Activated CD4-positive, alpha-beta T cell treated with anti-CD3 and anti-CD28 coated beads for 36 hours (primary cell): ENCODE data around the gene TEKT3. TPM values are rescaled to one million over a fixed set of nuclear protein-coding genes. Genes with fewer than 3 reads are reported as not detected.

ENCODE experiments used
- ATAC-seq: fragments of 200-7000 bp; cut with Tn5 transposase; one replicate; pipeline ENCODE4 v1.10.0; 2021; ENCODE audit warnings: mild to moderate bottlenecking, moderate library complexity
- CTCF ChIA-PET: fragments of 350-600 bp; sonication (Branson Sonifier 250); formaldehyde crosslinking; loops from one replicate; lab custom pipeline; 2021; ENCODE audit warnings: antibody characterized with exemption; lab: Charles Lee
- POLR2A ChIA-PET: fragments of 350-600 bp; sonication (Branson Sonifier 250); formaldehyde crosslinking; loops from one replicate; lab custom pipeline; 2021; ENCODE audit warnings: antibody characterized with exemption, inconsistent platforms; lab: Charles Lee
- DNase-seq: peaks from one replicate; pipeline ENCODE4 v3.0.0-alpha.2; 2020
- H3K27ac Mint-ChIP-seq: one replicate; pipeline ENCODE4 v1.8.0; 2021; ENCODE audit warnings: mixed read lengths
- H3K27me3 Mint-ChIP-seq: one replicate; pipeline ENCODE4 v1.8.0; 2021; ENCODE audit warnings: mixed read lengths
- H3K36me3 Mint-ChIP-seq: one replicate; pipeline ENCODE4 v1.8.0; 2021; ENCODE audit warnings: low read depth, mixed read lengths
- H3K4me1 Mint-ChIP-seq: one replicate; pipeline ENCODE4 v1.8.0; 2021; ENCODE audit warnings: mixed read lengths
- H3K4me3 Mint-ChIP-seq: one replicate; pipeline ENCODE4 v1.8.0; 2021; ENCODE audit warnings: mild to moderate bottlenecking, moderate library complexity, mixed read lengths
- H3K9me3 Mint-ChIP-seq: one replicate; pipeline ENCODE4 v1.8.0; 2021; ENCODE audit warnings: low read depth, mixed read lengths
- intact Hi-C, 2 experiments: fragments of 100-400 bp; cut with DNase I in 1 of 2; cut with micrococcal nuclease in 1 of 2; formaldehyde crosslinking; loops; one replicate each; pipeline versions ENCODE4 v1.14.2 to v1.15.1; 2022 to 2024; cut with DNase I, micrococcal nuclease
- total RNA-seq, 2 experiments: library from RNA; stranded (reverse); gene quantifications; one replicate each; pipeline ENCODE4 v1.2.3, GENCODE V29; 2021

The TEKT3 gene
- total RNA-seq, 2 experiments from 2014 or later, result not detected

DNA sequence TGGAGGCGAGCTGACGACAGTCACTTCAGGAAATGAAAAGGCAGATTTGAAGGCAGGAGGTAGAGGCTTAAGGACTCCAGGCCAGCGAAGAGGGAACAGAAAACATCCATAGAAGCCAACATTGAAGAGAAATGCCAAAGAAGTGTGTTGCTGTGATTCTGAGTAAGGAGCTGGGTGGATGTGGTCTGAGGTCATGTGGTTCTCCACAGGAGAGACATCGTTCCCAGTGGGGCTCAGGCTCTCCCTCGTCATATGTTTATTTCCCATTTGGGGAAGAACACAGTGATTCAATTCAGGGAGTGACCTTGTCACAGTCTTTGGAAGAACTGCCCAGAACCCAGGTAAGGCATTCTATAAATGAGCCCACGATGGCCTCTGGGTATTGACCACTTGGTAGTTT is 69.7 kb downstream of the TEKT3 start:
- H3K4me1 Mint-ChIP-seq, result peaks cover 6% of the 10 kb centered on the region
- peaks cover 3% of the 10 kb centered on the region for H3K9me3 Mint-ChIP-seq
- no peak overlapping the region for H3K4me3 Mint-ChIP-seq
- intact Hi-C loops, result no loop called here
- no peak overlapping the region for H3K27ac Mint-ChIP-seq
- DNase-seq, result no peak
- ATAC-seq, result no peak
- POLR2A ChIA-PET, result no interaction called here
- CTCF ChIA-PET, result no interaction called here
- no peaks in the 10 kb centered on the region for H3K36me3 Mint-ChIP-seq
- H3K27me3 Mint-ChIP-seq, result peaks cover 9% of the 10 kb centered on the region

DNA sequence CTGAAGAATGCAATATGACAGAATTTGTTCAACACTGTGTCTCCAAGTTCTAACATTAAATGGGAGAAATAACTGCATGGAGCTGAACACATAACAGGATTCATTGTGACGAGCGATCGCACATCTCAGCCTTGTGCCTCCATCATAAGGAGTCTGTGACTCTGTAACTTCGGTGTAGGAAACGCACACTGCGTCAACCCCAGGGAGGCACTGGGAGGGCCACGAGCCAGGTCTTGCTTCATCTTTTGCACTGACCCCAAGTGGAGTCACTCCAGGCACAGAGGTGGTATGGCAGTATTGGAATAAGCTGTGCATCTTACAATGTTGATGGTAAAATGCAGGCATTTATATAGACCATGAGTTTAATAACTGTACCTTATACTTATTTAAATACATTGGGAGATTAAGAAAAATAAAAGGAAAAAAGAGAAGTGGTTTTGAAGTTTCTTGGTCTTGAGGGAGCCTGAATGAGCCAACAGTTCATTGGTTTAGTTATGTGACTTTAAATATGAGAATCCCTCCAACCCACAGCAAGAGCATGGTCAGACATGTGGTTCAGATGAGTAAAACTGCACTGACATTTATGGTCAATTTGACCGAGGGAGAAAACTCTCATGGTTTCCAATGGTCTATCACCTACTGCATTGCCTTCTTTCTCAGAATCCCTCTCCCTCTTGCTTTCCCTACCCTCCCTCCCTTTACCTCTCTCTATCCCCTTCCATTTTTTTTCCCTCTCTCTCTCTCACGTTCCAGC is 70.6 kb downstream of the TEKT3 start:
- no peak overlapping the region for H3K4me3 Mint-ChIP-seq

DNA sequence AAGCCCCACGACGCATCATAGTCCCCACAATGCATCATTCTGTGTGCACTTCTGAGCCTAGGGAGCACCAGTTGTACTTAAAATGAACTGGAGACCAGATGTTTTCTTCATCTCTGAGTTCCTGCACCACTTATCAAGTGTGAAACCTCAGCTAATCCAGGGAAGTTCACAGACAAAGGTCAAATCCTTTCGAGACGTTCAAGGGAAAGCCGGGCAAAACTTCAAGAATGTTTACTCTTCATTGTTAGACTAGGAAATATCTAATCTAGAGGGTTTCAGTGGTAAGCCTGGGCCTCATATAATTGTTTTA is 71.7 kb downstream of the TEKT3 start:
- H3K27me3 Mint-ChIP-seq, result peaks cover 27% of the 10 kb centered on the region
- H3K36me3 Mint-ChIP-seq, result no peaks in the 10 kb centered on the region
- ATAC-seq (no peak), DNase-seq (no peak)
- H3K4me1 Mint-ChIP-seq, result peaks cover 6% of the 10 kb centered on the region
- H3K9me3 Mint-ChIP-seq, result no peaks in the 10 kb centered on the region
- ChIA-PET POLR2A (no interaction called here), CTCF (no interaction called here)
- no peak overlapping the region for H3K27ac Mint-ChIP-seq
- intact Hi-C loops, result no loop called here
- H3K4me3 Mint-ChIP-seq, result no peak overlapping the region

More for the DNA sequence above, 70.6 kb downstream of the TEKT3 start:
- ChIA-PET CTCF (no interaction called here), POLR2A (no interaction called here)
- Mint-ChIP-seq H3K4me1 (peaks cover 6% of the 10 kb centered on the region), H3K27me3 (peaks cover 16% of the 10 kb centered on the region), H3K27ac (no peak overlapping the region), H3K36me3 (no peaks in the 10 kb centered on the region), H3K9me3 (no peaks in the 10 kb centered on the region)
- ATAC-seq (no peak), DNase-seq (no peak)
- intact Hi-C loops, result no loop called here

DNA sequence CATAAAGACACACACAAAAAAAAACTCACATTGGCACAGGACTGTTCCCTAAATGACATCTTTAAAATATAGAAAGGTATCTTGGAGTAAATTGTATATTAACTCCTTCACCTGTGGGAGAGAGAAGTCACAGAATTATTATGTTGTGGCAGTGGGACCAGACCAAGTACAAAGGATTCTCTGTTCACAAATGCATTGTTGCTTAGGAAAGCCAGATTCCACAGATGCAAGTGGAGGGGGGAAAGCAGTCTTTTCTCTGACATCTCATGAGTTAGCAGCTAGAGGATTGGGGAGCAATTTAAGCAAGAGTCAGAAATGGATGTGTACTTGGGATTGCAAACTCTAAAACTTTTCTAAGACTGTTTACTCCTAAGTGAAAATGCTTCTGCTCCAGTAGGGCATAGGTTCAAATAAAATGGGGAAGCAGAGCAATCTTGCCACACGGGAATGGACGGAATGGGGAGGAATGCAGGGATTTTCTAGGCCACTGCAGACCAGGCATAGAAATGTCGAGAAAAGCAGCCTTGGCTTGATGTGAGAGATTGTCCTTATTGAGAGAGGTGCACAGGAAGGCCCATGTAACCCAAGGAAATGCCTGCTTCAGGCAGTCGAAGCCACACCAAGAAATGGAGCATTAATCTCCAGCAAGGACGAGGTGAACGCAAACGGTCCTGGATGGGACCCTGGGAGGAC is 72.2 kb downstream of the TEKT3 start:
- intact Hi-C loops, result no loop called here
- ChIA-PET POLR2A (no interaction called here), CTCF (no interaction called here)
- ATAC-seq (no peak), DNase-seq (no peak)
- peaks cover 6% of the 10 kb centered on the region for H3K4me1 Mint-ChIP-seq
- H3K4me3 Mint-ChIP-seq, result no peak overlapping the region
- peaks cover 32% of the 10 kb centered on the region for H3K27me3 Mint-ChIP-seq
- H3K27ac Mint-ChIP-seq, result no peak overlapping the region
- H3K9me3 Mint-ChIP-seq, result no peaks in the 10 kb centered on the region
- no peaks in the 10 kb centered on the region for H3K36me3 Mint-ChIP-seq

DNA sequence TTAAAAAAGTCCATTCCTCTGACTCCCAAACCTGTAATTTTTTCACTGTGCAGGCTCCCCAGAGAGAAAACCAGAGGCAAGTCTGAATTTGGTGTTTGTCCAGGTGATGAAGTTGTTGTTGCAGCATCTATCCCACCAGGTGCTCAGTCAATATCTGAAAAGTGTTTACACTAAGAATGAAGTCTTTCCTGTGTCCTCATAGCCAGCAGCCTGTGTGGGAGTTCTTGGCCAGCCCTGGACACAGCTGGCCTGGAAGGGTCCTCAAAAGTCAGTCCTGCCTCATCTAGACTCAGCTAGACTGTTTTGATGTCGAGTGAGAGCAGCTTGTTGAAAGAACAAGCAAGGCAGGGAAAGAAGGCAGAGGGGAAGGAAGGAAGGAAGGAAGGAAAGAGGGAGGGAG is 72.9 kb downstream of the TEKT3 start:
- no peak for DNase-seq
- Mint-ChIP-seq H3K4me1 (peaks cover 6% of the 10 kb centered on the region), H3K9me3 (no peaks in the 10 kb centered on the region), H3K4me3 (no peak overlapping the region), H3K36me3 (no peaks in the 10 kb centered on the region), H3K27ac (no peak overlapping the region), H3K27me3 (peaks cover 33% of the 10 kb centered on the region)
- CTCF ChIA-PET, result interaction anchor here (0.9 to 2.8 kb wide), 2 partner anchors 10 to 239 kb away, joined by 3 to 14 read pairs; no protein-coding TSS in a partner anchor
- POLR2A ChIA-PET, result no interaction called here
- intact Hi-C loops, result no loop called here
- no peak for ATAC-seq

DNA sequence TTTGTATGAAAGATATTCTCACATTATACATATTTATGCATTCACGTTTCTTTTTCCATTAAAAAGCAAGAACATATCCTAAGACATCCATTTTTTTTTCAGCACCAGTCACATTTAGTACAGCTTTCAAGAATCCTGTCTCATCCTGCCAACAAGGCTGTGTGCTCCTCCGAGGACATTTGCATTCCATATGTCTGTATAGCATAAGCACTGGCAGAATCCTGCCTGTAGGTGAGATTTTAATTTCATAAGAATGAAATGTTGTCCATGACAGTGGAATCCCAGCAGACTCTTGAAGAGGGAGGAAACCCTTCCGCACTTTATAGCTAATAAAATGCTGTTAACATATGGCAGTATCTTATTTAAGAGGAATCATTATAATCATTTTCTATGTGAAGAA is 73.4 kb downstream of the TEKT3 start:
- Mint-ChIP-seq H3K4me1 (peaks cover 6% of the 10 kb centered on the region), H3K27ac (no peak overlapping the region), H3K9me3 (no peaks in the 10 kb centered on the region), H3K4me3 (no peak overlapping the region), H3K27me3 (peaks cover 38% of the 10 kb centered on the region), H3K36me3 (no peaks in the 10 kb centered on the region)
- DNase-seq, result no peak
- CTCF ChIA-PET, result interaction anchor here (0.9 to 2.8 kb wide), 2 partner anchors 10 to 239 kb away, joined by 3 to 14 read pairs; no protein-coding TSS in a partner anchor
- POLR2A ChIA-PET, result no interaction called here
- intact Hi-C loops, result no loop called here
- ATAC-seq, result no peak

DNA sequence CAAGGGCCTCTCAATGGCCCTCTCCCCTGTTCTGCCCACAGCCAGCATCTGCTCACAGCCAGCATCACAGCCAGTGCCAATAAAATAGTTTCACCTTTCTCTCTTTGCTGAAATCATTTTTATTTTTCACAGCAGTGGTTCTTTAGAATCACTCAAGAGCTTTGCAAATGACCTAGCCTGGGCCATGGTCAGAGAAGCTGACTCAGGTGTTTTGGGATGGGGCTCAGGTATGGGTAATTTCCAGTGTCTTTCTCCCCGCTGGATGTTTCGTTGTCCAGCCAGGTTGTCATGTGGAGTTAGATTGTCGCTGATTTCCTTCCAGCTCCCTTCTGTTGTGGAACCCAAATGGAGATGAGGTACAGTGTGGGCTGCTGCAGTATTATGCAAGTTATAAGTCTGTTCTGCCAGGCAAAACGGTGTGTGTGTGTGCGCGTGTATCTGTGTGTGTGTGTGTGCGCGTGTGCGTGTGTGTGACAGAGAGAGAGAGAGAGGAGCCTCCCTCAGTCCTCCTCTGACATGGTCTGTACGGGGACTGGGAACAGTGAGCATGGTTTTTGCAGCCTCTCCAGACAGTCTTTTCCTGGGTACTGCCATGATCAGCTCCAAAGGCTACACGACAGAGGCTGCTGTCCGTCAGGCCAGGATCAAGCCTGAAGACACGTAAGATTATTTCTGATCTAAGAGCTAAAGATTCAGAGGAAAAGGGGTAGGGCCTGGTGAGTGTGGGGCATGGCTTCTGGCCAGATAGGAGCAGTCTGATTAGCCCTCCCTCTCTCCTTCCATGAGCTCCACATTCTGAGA is 74.9 kb downstream of the TEKT3 start:
- Mint-ChIP-seq H3K4me1 (peaks cover 6% of the 10 kb centered on the region), H3K4me3 (no peak overlapping the region), H3K27ac (no peak overlapping the region), H3K27me3 (peaks cover 46% of the 10 kb centered on the region), H3K9me3 (no peaks in the 10 kb centered on the region), H3K36me3 (no peaks in the 10 kb centered on the region)
- DNase-seq, result no peak
- intact Hi-C loops, result no loop called here
- ATAC-seq, result no peak
- CTCF ChIA-PET, result interaction anchor here (1.0 to 2.8 kb wide), 2 partner anchors 8 to 236 kb away, joined by 4 to 14 read pairs; no protein-coding TSS in a partner anchor
- POLR2A ChIA-PET, result no interaction called here

DNA sequence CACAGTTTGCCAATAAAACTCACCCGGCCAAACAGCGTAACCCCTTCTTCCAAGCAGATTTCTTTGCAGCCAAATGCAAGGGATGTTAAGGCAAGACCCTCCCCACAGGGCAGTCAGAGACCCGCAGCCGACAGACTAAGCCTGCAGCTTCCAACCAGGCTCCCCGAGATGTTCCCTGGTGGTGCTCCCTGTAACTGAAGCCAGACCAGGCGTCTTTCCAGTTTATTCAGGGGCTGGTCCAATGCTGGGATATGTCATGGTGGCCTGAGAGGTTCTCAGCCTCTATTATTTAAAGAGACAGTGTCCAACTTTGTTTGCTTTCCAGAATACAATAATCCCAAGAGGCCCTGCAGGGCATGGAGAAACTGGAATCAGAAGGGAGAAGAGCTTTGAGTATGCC is 76.3 kb downstream of the TEKT3 start, which contains the start of gene PMP22:
Gene PMP22 (minus strand): TSS at position 196 of the 400 bp plus-strand sequence. CDS start 4,599 bp downstream, outside the sequence.
- ChIA-PET CTCF (interaction anchor here (4.2 kb wide), 1 partner anchor 238 kb away, joined by 22 read pairs; no protein-coding TSS in a partner anchor), POLR2A (no interaction called here)
- Mint-ChIP-seq H3K4me1 (peaks cover 4% of the 10 kb centered on the region), H3K27me3 (peaks cover 55% of the 10 kb centered on the region), H3K4me3 (no peak within 1 kb of the TSS), H3K36me3 (no peaks in the 10 kb centered on the region), H3K27ac (no peak within 1 kb of the TSS), H3K9me3 (no peaks in the 10 kb centered on the region)
- no peak for ATAC-seq
- intact Hi-C loops, result no loop called here
- DNase-seq, result no peak

DNA sequence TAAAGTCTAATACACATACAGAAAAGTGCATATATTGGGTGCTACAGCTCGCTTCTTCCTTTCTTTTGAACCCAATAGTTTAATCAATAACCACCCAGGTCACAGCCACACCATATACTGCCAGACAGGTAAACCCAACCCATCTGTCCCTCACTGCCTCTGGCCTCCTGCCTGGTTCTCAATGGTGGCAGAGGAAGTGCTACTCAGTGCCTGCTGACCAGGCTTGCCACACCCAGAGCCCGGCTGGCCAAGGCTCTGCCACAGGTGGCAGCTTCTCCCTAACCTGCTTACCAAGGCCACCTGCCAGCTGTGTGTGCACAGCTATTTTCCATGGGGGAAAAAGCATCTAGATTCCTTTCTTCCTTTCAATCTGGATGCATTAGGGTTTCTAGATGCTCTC is 76.9 kb downstream of the TEKT3 start:
- Mint-ChIP-seq H3K9me3 (no peaks in the 10 kb centered on the region), H3K27ac (no peak overlapping the region), H3K36me3 (no peaks in the 10 kb centered on the region), H3K4me3 (no peak overlapping the region), H3K4me1 (peaks cover 5% of the 10 kb centered on the region), H3K27me3 (peaks cover 55% of the 10 kb centered on the region)
- intact Hi-C loops, result no loop called here
- ChIA-PET CTCF (interaction anchor here (4.2 kb wide), 1 partner anchor 238 kb away, joined by 22 read pairs; no protein-coding TSS in a partner anchor), POLR2A (no interaction called here)
- DNase-seq (no peak), ATAC-seq (no peak)

DNA sequence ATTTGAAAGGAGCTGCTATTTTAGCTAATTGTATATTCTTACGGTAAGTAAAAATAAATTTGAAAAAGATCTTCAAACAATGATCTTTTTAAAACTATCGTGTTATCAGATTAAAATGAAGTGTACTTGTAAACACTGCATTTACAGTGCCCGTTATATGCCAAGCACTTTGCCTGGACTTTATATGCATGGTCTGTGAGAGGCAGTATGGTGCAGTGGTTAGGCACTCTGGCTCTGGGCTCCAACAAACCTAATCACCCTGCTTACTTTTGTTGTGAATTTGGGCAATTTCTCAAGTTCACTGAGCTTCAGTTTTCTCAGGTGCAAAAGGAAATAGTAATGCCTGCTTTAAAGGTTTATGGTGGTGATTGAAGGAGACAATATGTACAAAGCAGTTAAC is 77.7 kb downstream of the TEKT3 start:
- H3K27ac Mint-ChIP-seq, result no peak overlapping the region
- CTCF ChIA-PET, result interaction anchor here (0.6 to 4.2 kb wide), 3 partner anchors 145 to 699 kb away, joined by 3 to 22 read pairs (median 3); no protein-coding TSS in a partner anchor
- intact Hi-C loops, result no loop called here

DNA sequence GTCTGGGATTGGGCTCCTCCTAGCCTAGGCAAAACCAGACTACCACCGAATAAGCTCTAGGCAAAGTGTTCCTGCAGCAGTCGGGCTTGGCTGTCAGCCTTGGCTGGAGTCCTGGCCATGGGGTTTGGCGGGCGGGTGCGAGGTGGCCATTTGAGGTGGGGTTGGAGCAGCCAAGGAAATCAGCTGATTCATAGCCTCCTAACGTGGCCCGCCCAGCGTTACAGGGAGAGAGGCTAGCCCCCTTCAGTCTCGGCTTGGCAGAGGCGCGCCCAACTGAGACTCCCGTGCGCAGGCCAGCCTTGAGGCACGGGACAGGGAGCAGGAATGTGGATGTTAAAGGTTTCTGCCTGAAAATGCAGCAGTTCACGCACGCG is 78.2 kb downstream of the TEKT3 start:
- ChIA-PET POLR2A (no interaction called here), CTCF (interaction anchor here (0.6 to 4.2 kb wide), 3 partner anchors 146 to 698 kb away, joined by 3 to 22 read pairs (median 3); no protein-coding TSS in a partner anchor)
- DNase-seq, result no peak
- ATAC-seq, result no peak
- Mint-ChIP-seq H3K9me3 (no peaks in the 10 kb centered on the region), H3K4me3 (no peak overlapping the region), H3K4me1 (peaks cover 5% of the 10 kb centered on the region), H3K36me3 (no peaks in the 10 kb centered on the region), H3K27me3 (peaks cover 65% of the 10 kb centered on the region), H3K27ac (no peak overlapping the region)
- intact Hi-C loops, result no loop called here

More for the DNA sequence above, 77.7 kb downstream of the TEKT3 start:
- ATAC-seq (no peak), DNase-seq (no peak)
- Mint-ChIP-seq H3K27me3 (peaks cover 62% of the 10 kb centered on the region), H3K36me3 (no peaks in the 10 kb centered on the region), H3K4me1 (peaks cover 5% of the 10 kb centered on the region), H3K9me3 (no peaks in the 10 kb centered on the region), H3K4me3 (no peak overlapping the region)
- POLR2A ChIA-PET, result no interaction called here
